Caco-2 (cell line): Measurements from ENCODE around the gene GALNT17. TPM values are rescaled to one million over a fixed set of nuclear protein-coding genes. Genes with fewer than 3 reads are reported as not detected.

Experiments
- BruUV-seq: library from RNA; stranded (reverse); fragments of 400-500 nt; replicated peaks from 2 replicates; lab custom pipeline; 2021; lab: Mats Ljungman, UMichigan
- CTCF ChIA-PET: fragments of 300-600 bp; sonication (Branson Sonifier 250); formaldehyde crosslinking; loops from one replicate; lab custom pipeline; 2022; ENCODE audit warnings: antibody characterized with exemption; lab: Charles Lee
- POLR2A ChIA-PET: fragments of 300-600 bp; sonication (Branson Sonifier 250); formaldehyde crosslinking; loops from one replicate; lab custom pipeline; 2022; ENCODE audit warnings: antibody characterized with exemption; lab: Charles Lee
- DNase-seq, 2 experiments: peaks; one replicate each; pipeline versions ENCODE4 v3.0.0 to v3.0.0-alpha.2; 2020 to 2022
- H3K27me3 ChIP-seq: replicated peaks from 2 replicates; pipeline ENCODE4 v1.6.0; 2011; ENCODE audit warnings: low read length; ENCODE audit not compliant: control insufficient read depth, insufficient read depth
- H3K36me3 ChIP-seq: 2 replicates; pipeline ENCODE4 v1.5.1; 2011; ENCODE audit warnings: low read length; ENCODE audit not compliant: control insufficient read depth, insufficient read depth
- H3K4me1 ChIP-seq: fragments of 250-450 bp; sonication (Bioruptor Pico); 2 replicates; pipeline ENCODE4 v1.5.1; 2020; ENCODE audit warnings: mild to moderate bottlenecking
- H3K4me3 ChIP-seq: 2 replicates; pipeline ENCODE4 v1.5.1; 2011; ENCODE audit warnings: low read depth, mild to moderate bottlenecking, control low read depth, low read length
- H3K9me3 ChIP-seq: fragments of 250-450 bp; sonication (Bioruptor Pico); 2 replicates; pipeline ENCODE4 v1.5.1; 2020; ENCODE audit warnings: mild to moderate bottlenecking, moderate library complexity
- H3K27ac Mint-ChIP-seq: one replicate; pipeline ENCODE4 v1.8.0; 2022; ENCODE audit warnings: mixed read lengths; ENCODE audit not compliant: unreplicated experiment
- H3K27me3 Mint-ChIP-seq: one replicate; pipeline ENCODE4 v1.8.0; 2022; ENCODE audit warnings: mixed read lengths; ENCODE audit not compliant: insufficient read depth, unreplicated experiment
- H3K36me3 Mint-ChIP-seq: one replicate; pipeline ENCODE4 v1.8.0; 2022; ENCODE audit warnings: mild to moderate bottlenecking, mixed read lengths; ENCODE audit not compliant: insufficient read depth, unreplicated experiment
- H3K4me1 Mint-ChIP-seq: one replicate; pipeline ENCODE4 v1.8.0; 2022; ENCODE audit warnings: low read depth, mixed read lengths; ENCODE audit not compliant: unreplicated experiment
- H3K4me3 Mint-ChIP-seq: one replicate; pipeline ENCODE4 v1.8.0; 2022; ENCODE audit warnings: mild to moderate bottlenecking, moderate library complexity, mixed read lengths; ENCODE audit not compliant: unreplicated experiment
- H3K9me3 Mint-ChIP-seq: one replicate; pipeline ENCODE4 v1.8.0; 2022; ENCODE audit warnings: mixed read lengths; ENCODE audit not compliant: unreplicated experiment
- CTCF ChIP-seq, 2 experiments: fragments of 200-600 bp in 1 of 2; IDR thresholded peaks; 1 replicate in 1 of 2; 2 replicates in 1 of 2; pipeline versions ENCODE4 v1.5.1 to v1.8.0; 2011 to 2022; ENCODE audit warnings: antibody characterized with exemption in 1 of 2, control low read depth in 1 of 2, inconsistent platforms in 1 of 2, low read depth in 1 of 2, low read length in 1 of 2, mild to moderate bottlenecking in 1 of 2, moderate library complexity in 1 of 2; ENCODE audit not compliant: insufficient read depth in 1 of 2, severe bottlenecking in 1 of 2, unreplicated experiment in 1 of 2
- intact Hi-C: fragments of 100-400 bp; cut with micrococcal nuclease; formaldehyde crosslinking; loops from one replicate; pipeline ENCODE4 v1.10.0; 2022; ENCODE audit not compliant: unreplicated experiment
- total RNA-seq: library from RNA; stranded (reverse); gene quantifications from 2 replicates; pipeline ENCODE4 v1.2.3, GENCODE V29; 2022

Gene GALNT17
- total RNA-seq, 1 experiment from 2014 or later, result not detected

GRCh38 chr7:71430246-71430645, 298.3 kb downstream of the GALNT17 start:
- intact Hi-C loops, result no loop called here
- no peak overlapping the region for H3K4me3 Mint-ChIP-seq
- H3K36me3 Mint-ChIP-seq, result no peaks in the 10 kb centered on the region
- no peaks in the 10 kb centered on the region for H3K36me3 ChIP-seq
- CTCF ChIA-PET, result no interaction called here
- no peak overlapping the region for H3K27ac Mint-ChIP-seq
- H3K4me1 Mint-ChIP-seq, result no peaks in the 10 kb centered on the region
- H3K9me3 ChIP-seq, result no peaks in the 10 kb centered on the region
- H3K9me3 Mint-ChIP-seq, result no peaks in the 10 kb centered on the region
- no peaks in the 10 kb centered on the region for H3K27me3 Mint-ChIP-seq
- H3K4me3 ChIP-seq, result no peak overlapping the region
- DNase-seq, result no peak
- H3K4me1 ChIP-seq, result no peaks in the 10 kb centered on the region
- no peaks in the 10 kb centered on the region for H3K27me3 ChIP-seq
- TF ChIP-seq CTCF (IDR thresholded peaks at IDR 0.05; ENCODE audit: insufficient read depth in 1 of 2, low read depth in 1 of 2, low read length in 1 of 2, severe bottlenecking in 1 of 2, unreplicated experiment in 1 of 2), result no peak
- BruUV-seq, result no TSS peak
- POLR2A ChIA-PET, result no interaction called here

GRCh38 chr7:71439321-71439720, 307.4 kb downstream of the GALNT17 start:
- Histone ChIP-seq H3K9me3 (peaks cover 9% of the 10 kb centered on the region; the same call in 1 of the 2 replicates), H3K27me3 (no peaks in the 10 kb centered on the region), H3K36me3 (no peaks in the 10 kb centered on the region), H3K4me3 (no peak overlapping the region), H3K4me1 (no peaks in the 10 kb centered on the region)
- peaks cover 10% of the 10 kb centered on the region for H3K9me3 Mint-ChIP-seq
- H3K36me3 Mint-ChIP-seq, result no peaks in the 10 kb centered on the region
- CTCF ChIA-PET, result no interaction called here
- DNase-seq, result no peak
- BruUV-seq, result no TSS peak
- no peaks in the 10 kb centered on the region for H3K4me1 Mint-ChIP-seq
- POLR2A ChIA-PET, result no interaction called here
- no peak overlapping the region for H3K27ac Mint-ChIP-seq
- H3K27me3 Mint-ChIP-seq, result no peaks in the 10 kb centered on the region
- intact Hi-C loops, result no loop called here
- H3K4me3 Mint-ChIP-seq, result no peak overlapping the region
- TF ChIP-seq CTCF (IDR thresholded peaks at IDR 0.05; ENCODE audit: insufficient read depth in 1 of 2, low read depth in 1 of 2, low read length in 1 of 2, severe bottlenecking in 1 of 2, unreplicated experiment in 1 of 2), result no peak

- no peaks in the 10 kb centered on the region for H3K36me3 Mint-ChIP-seq
- Histone ChIP-seq H3K27me3 (no peaks in the 10 kb centered on the region), H3K36me3 (no peaks in the 10 kb centered on the region), H3K4me1 (no peaks in the 10 kb centered on the region), H3K4me3 (no peak overlapping the region), H3K9me3 (peaks cover 9% of the 10 kb centered on the region; the same call in 1 of the 2 replicates)
- ChIA-PET POLR2A (no interaction called here), CTCF (no interaction called here)
- H3K27me3 Mint-ChIP-seq, result no peaks in the 10 kb centered on the region
- no peak overlapping the region for H3K4me3 Mint-ChIP-seq
- peaks cover 2% of the 10 kb centered on the region for H3K9me3 Mint-ChIP-seq
- no peak for TF ChIP-seq CTCF (IDR thresholded peaks at IDR 0.05; ENCODE audit: insufficient read depth in 1 of 2, low read depth in 1 of 2, low read length in 1 of 2, severe bottlenecking in 1 of 2, unreplicated experiment in 1 of 2)
- H3K27ac Mint-ChIP-seq, result no peak overlapping the region
- BruUV-seq, result no TSS peak
- intact Hi-C loops, result no loop called here
- no peaks in the 10 kb centered on the region for H3K4me1 Mint-ChIP-seq
- no peak for DNase-seq
These were observed 310.7 kb downstream of the GALNT17 start for GRCh38 chr7:71442492-71443190.
